Mesenchymal stem cell (in vitro differentiated cells and primary cell): ENCODE measurements around the gene CCDC197.

Experiments
- DNase-seq: peaks from one replicate; pipeline ENCODE4 v3.0.0-alpha.2; 2013
- H2AFZ ChIP-seq: one replicate; pipeline ENCODE4 v1.6.1; 2013; ENCODE audit warnings: low read depth, mild to moderate bottlenecking, control low read depth, inconsistent platforms, low read length, moderate library complexity
- H2AK5ac ChIP-seq: 2 replicates; pipeline ENCODE4 v1.6.1; 2013; ENCODE audit warnings: low read length, moderate library complexity, mild to moderate bottlenecking, inconsistent platforms; ENCODE audit not compliant: severe bottlenecking
- H2BK120ac ChIP-seq: one replicate; pipeline ENCODE4 v1.6.1; 2013; ENCODE audit warnings: low read depth, mild to moderate bottlenecking, inconsistent platforms, low read length, moderate library complexity
- H2BK12ac ChIP-seq, 2 experiments: one replicate each; pipeline ENCODE4 v1.6.1; 2013; ENCODE audit warnings: inconsistent platforms in 2 of 2, low read length in 2 of 2, mild to moderate bottlenecking in 2 of 2, moderate library complexity in 2 of 2, control low read depth in 1 of 2
- H2BK15ac ChIP-seq: one replicate; pipeline ENCODE4 v1.6.1; 2013; ENCODE audit warnings: mild to moderate bottlenecking, low read depth, inconsistent platforms; ENCODE audit not compliant: poor library complexity, severe bottlenecking
- H2BK5ac ChIP-seq: 2 replicates; pipeline ENCODE4 v1.6.1; 2013; ENCODE audit warnings: low read depth, mild to moderate bottlenecking, low read length, control low read depth, inconsistent platforms; ENCODE audit not compliant: poor library complexity, severe bottlenecking
- H3K14ac ChIP-seq, 2 experiments: one replicate each; pipeline ENCODE4 v1.6.1; 2013; ENCODE audit warnings: inconsistent platforms in 2 of 2, low read length in 2 of 2, control low read depth in 1 of 2, mild to moderate bottlenecking in 1 of 2, moderate library complexity in 1 of 2
- H3K18ac ChIP-seq, 2 experiments: one replicate each; pipeline ENCODE4 v1.6.1; 2013; ENCODE audit warnings: inconsistent platforms in 2 of 2, low read length in 2 of 2, control low read depth in 1 of 2, low read depth in 1 of 2, mild to moderate bottlenecking in 1 of 2
- H3K23ac ChIP-seq, 2 experiments: one replicate each; pipeline ENCODE4 v1.6.1; 2013; ENCODE audit warnings: inconsistent platforms in 2 of 2, low read length in 2 of 2, mild to moderate bottlenecking in 2 of 2, moderate library complexity in 2 of 2, control low read depth in 1 of 2
- H3K27ac ChIP-seq: 2 replicates; pipeline ENCODE4 v1.5.1; 2013; ENCODE audit warnings: mild to moderate bottlenecking, moderate library complexity, low read length, control low read depth, inconsistent platforms; ENCODE audit not compliant: poor library complexity, severe bottlenecking
- H3K27me3 ChIP-seq, 2 experiments: 2 replicates each; pipeline versions ENCODE4 v1.6.1 to v1.7.0; 2013; ENCODE audit warnings: low read length in 2 of 2, mild to moderate bottlenecking in 2 of 2, moderate library complexity in 2 of 2, control low read depth in 1 of 2, inconsistent platforms in 1 of 2; ENCODE audit not compliant: control insufficient read depth in 1 of 2, insufficient read depth in 1 of 2
- H3K36me3 ChIP-seq, 2 experiments: 2 replicates each; pipeline versions ENCODE4 v1.6.1 to v1.7.0; 2013; ENCODE audit warnings: low read length in 2 of 2, control low read depth in 1 of 2, inconsistent platforms in 1 of 2, low read depth in 1 of 2, mild to moderate bottlenecking in 1 of 2; ENCODE audit not compliant: insufficient read depth in 2 of 2, control insufficient read depth in 1 of 2
- H3K4ac ChIP-seq, 2 experiments: one replicate each; pipeline ENCODE4 v1.6.1; 2013; ENCODE audit warnings: inconsistent platforms in 2 of 2, low read length in 2 of 2, mild to moderate bottlenecking in 2 of 2, moderate library complexity in 2 of 2, control low read depth in 1 of 2, low read depth in 1 of 2
- H3K4me1 ChIP-seq: 2 replicates; pipeline ENCODE4 v1.6.1; 2013; ENCODE audit warnings: low read depth, low read length, control low read depth; ENCODE audit not compliant: control insufficient read depth, insufficient read depth
- H3K4me2 ChIP-seq: 2 replicates; pipeline ENCODE4 v1.6.1; 2013; ENCODE audit warnings: low read length, mild to moderate bottlenecking, inconsistent platforms; ENCODE audit not compliant: poor library complexity, severe bottlenecking
- H3K4me3 ChIP-seq, 2 experiments: 2 replicates each; pipeline versions ENCODE4 v1.5.1 to v1.7.0; 2013; ENCODE audit warnings: low read length in 2 of 2, mild to moderate bottlenecking in 2 of 2, control low read depth in 1 of 2, low read depth in 1 of 2; ENCODE audit not compliant: insufficient read depth in 1 of 2
- H3K79me1 ChIP-seq: replicated peaks from 2 replicates; pipeline ENCODE4 v1.6.1; 2013; ENCODE audit warnings: mild to moderate bottlenecking, control low read depth, low read length, inconsistent platforms; ENCODE audit not compliant: poor library complexity, severe bottlenecking
- H3K9ac ChIP-seq: 2 replicates; pipeline ENCODE4 v1.7.0; 2013; ENCODE audit warnings: mild to moderate bottlenecking, low read length, moderate library complexity
- H3K9me3 ChIP-seq: 2 replicates; pipeline ENCODE4 v1.7.0; 2013; ENCODE audit warnings: mild to moderate bottlenecking, low read length; ENCODE audit not compliant: control insufficient read depth
- H4K8ac ChIP-seq: one replicate; pipeline ENCODE4 v1.6.1; 2013; ENCODE audit warnings: inconsistent platforms, mild to moderate bottlenecking, low read length, moderate library complexity
- H4K91ac ChIP-seq: one replicate; pipeline ENCODE4 v1.6.1; 2013; ENCODE audit warnings: mild to moderate bottlenecking, low read length, inconsistent platforms
- WGBS: methylation state at CpG from one replicate; pipeline ENCODE4 v1.1.7; 2013; ENCODE audit warnings: mixed read lengths; 5-methylcytosine and 5-hydroxymethylcytosine counted together

The CCDC197 gene

GRCh38 chr14:94022532-94023411 lies 25.7 kb downstream of the CCDC197 start:
- Histone ChIP-seq H4K91ac (no peak overlapping the region), H3K9ac (no peak overlapping the region), H3K4ac (no peak overlapping the region), H3K27ac (no peak overlapping the region), H2AK5ac (no peak overlapping the region), H3K9me3 (no peaks in the 10 kb centered on the region), H3K27me3 (peaks cover 6 to 14% of the 10 kb centered on the region in 2 experiments), H2BK12ac (no peak overlapping the region), H3K4me3 (no peak overlapping the region), H3K4me1 (peaks cover 22% of the 10 kb centered on the region), H3K4me2 (no peak overlapping the region), H3K14ac (no peak overlapping the region), H4K8ac (no peak overlapping the region), H3K79me1 (peaks cover 13% of the 10 kb centered on the region), H2AFZ (no peak overlapping the region), H3K18ac (no peak overlapping the region), H2BK15ac (no peak overlapping the region), H3K23ac (no peak overlapping the region), H2BK5ac (no peak overlapping the region), H2BK120ac (no peak overlapping the region), H3K36me3 (no peaks in the 10 kb centered on the region)
- 77% methylated on average over 10 of the region's 10 CpGs for WGBS
- no peak for DNase-seq

- Histone ChIP-seq H3K9ac (no peak overlapping the region), H2BK15ac (no peak overlapping the region), H4K8ac (no peak overlapping the region), H4K91ac (no peak overlapping the region), H3K27me3 (peaks cover 0 to 5% of the 10 kb centered on the region in 2 experiments), H3K4me2 (no peak overlapping the region), H3K23ac (no peak overlapping the region), H2BK120ac (no peak overlapping the region), H3K18ac (no peak overlapping the region), H3K36me3 (no peaks in the 10 kb centered on the region), H3K4me3 (no peak overlapping the region), H2AK5ac (no peak overlapping the region), H2BK12ac (no peak overlapping the region), H3K9me3 (no peaks in the 10 kb centered on the region), H3K79me1 (peaks cover 19% of the 10 kb centered on the region), H2AFZ (no peak overlapping the region), H2BK5ac (no peak overlapping the region), H3K27ac (no peak overlapping the region), H3K4me1 (peaks cover 26% of the 10 kb centered on the region), H3K14ac (no peak overlapping the region), H3K4ac (no peak overlapping the region)
- WGBS, result no CpG with 5 or more reads among the region's 2 CpGs
- DNase-seq, result no peak
These were observed 27.4 kb downstream of the CCDC197 start for GRCh38 chr14:94024549-94024948.

GRCh38 chr14:94025720-94026119 lies 28.6 kb downstream of the CCDC197 start:
- DNase-seq, result no peak

DNA sequence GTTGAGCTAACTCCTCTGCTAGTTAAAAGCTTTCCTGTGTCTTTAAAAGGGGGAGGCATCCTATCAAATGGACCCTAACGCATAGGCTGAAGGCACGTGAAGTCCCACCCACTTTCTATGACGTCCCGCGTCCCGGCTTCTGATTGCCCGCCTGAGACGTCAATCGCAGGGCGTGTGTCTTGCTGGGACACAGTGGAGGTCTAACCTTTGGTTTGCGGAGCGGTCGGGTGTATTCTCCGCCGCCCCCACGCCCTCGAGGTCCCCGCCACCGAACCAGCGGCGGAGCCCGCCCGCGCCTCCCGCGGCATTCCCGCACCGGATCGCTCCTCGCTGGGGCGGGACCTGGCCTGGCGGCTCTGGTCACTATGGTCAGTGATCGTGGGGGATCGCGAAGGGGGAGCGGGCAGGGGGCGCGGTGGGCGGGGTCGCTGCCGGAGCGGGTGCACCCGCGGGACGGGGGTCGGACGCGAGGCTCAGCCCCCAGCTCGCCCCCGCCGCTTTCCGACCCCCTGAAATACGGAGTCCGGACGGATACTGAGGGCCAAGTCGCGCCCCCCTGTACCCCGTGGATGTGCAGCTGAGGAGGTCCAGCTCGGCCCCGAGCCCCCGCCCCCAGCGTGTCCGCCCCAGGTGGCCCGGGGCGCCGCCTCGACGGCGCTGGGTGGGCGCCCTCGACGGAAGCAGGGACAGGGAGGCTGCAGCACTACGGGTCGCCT lies 29.2 kb downstream of the CCDC197 start, which contains the start of gene OTUB2:
Gene OTUB2 (plus strand): TSS at position 168 of the 716 bp plus-strand sequence. CDS start 198 bp downstream, at position 366.
- H2BK15ac ChIP-seq, result no peak within 1 kb of the TSS
- H3K27ac ChIP-seq, result no peak within 1 kb of the TSS
- H3K36me3 ChIP-seq, result no peaks in the 10 kb centered on the region
- no peak within 1 kb of the TSS for H2BK5ac ChIP-seq
- peak; percentile 98 for DNase-seq
- H2BK120ac ChIP-seq, result peak within 1 kb of the TSS; percentile 22
- peak within 1 kb of the TSS; percentile 12 to 23 for H3K18ac ChIP-seq
- peak within 1 kb of the TSS; percentile 71 for H3K9ac ChIP-seq
- H4K91ac ChIP-seq, result no peak within 1 kb of the TSS
- peak within 1 kb of the TSS; percentile 57 for H3K4me2 ChIP-seq
- H2BK12ac ChIP-seq, result peak within 1 kb of the TSS in 1 of 2 experiments; percentile 32
- peaks cover 0 to 5% of the 10 kb centered on the region in 2 experiments for H3K27me3 ChIP-seq
- peaks cover 25% of the 10 kb centered on the region for H3K4me1 ChIP-seq
- 4% methylated on average over 53 of the region's 74 CpGs for WGBS
- peaks cover 22% of the 10 kb centered on the region for H3K79me1 ChIP-seq
- no peaks in the 10 kb centered on the region for H3K9me3 ChIP-seq
- peak within 1 kb of the TSS; percentile 65 for H2AFZ ChIP-seq
- H3K14ac ChIP-seq, result peak within 1 kb of the TSS in 1 of 2 experiments; percentile 37
- H4K8ac ChIP-seq, result peak within 1 kb of the TSS; percentile 67
- H3K23ac ChIP-seq, result no peak within 1 kb of the TSS
- no peak within 1 kb of the TSS for H3K4ac ChIP-seq
- H3K4me3 ChIP-seq, result peak within 1 kb of the TSS; percentile 72 to 89
- no peak within 1 kb of the TSS for H2AK5ac ChIP-seq

More at GRCh38 chr14:94025720-94026119, 28.6 kb downstream of the CCDC197 start:
- H2BK12ac ChIP-seq, result no peak overlapping the region
- no peak overlapping the region for H3K18ac ChIP-seq
- no peak overlapping the region for H4K8ac ChIP-seq
- H3K9ac ChIP-seq, result no peak overlapping the region
- no peak overlapping the region for H2BK120ac ChIP-seq
- peaks cover 0 to 5% of the 10 kb centered on the region in 2 experiments for H3K27me3 ChIP-seq
- peak overlapping the region; percentile 36 for H3K4me2 ChIP-seq
- peaks cover 26% of the 10 kb centered on the region for H3K4me1 ChIP-seq
- H2AK5ac ChIP-seq, result no peak overlapping the region
- H3K36me3 ChIP-seq, result no peaks in the 10 kb centered on the region
- H2BK15ac ChIP-seq, result no peak overlapping the region
- no peak overlapping the region for H3K23ac ChIP-seq
- no peak overlapping the region for H2BK5ac ChIP-seq
- H4K91ac ChIP-seq, result no peak overlapping the region
- WGBS, result 67% methylated on average over 3 of the region's 6 CpGs
- H3K9me3 ChIP-seq, result no peaks in the 10 kb centered on the region
- H3K4me3 ChIP-seq, result peak overlapping the region in 1 of 2 experiments; percentile 72
- no peak overlapping the region for H3K27ac ChIP-seq
- H3K79me1 ChIP-seq, result peaks cover 22% of the 10 kb centered on the region
- no peak overlapping the region for H3K4ac ChIP-seq
- H2AFZ ChIP-seq, result no peak overlapping the region
- H3K14ac ChIP-seq, result no peak overlapping the region
